Fibroblast of the aortic adventitia (primary cell): ENCODE results near the gene CA6. TPM values are rescaled to one million over a fixed set of nuclear protein-coding genes. Genes with fewer than 3 reads are reported as not detected.

ENCODE experiments used
- DNase-seq: peaks from one replicate; pipeline ENCODE4 v3.0.0-alpha.2; 2010; ENCODE audit warnings: low read depth
- H3K4me3 ChIP-seq: 2 replicates; pipeline ENCODE4 v1.5.1; 2011; ENCODE audit warnings: low read depth, mild to moderate bottlenecking, control low read depth, low read length, moderate library complexity
- total RNA-seq: library from RNA; depleted of rRNA; stranded (reverse); fragments of >200 nt; gene quantifications from 2 replicates; pipeline ENCODE4 v1.2.3, GENCODE V29; 2012; ENCODE audit warnings: low replicate concordance
- TF ChIP-seq, protein P1 (sequence below): IDR thresholded peaks from 2 replicates; pipeline ENCODE4 v1.5.1; 2011; ENCODE audit warnings: mild to moderate bottlenecking, low read length, control low read depth, inconsistent platforms; ENCODE audit not compliant: insufficient read depth

The CA6 gene
- total RNA-seq, 1 donor, result not detected

DNA sequence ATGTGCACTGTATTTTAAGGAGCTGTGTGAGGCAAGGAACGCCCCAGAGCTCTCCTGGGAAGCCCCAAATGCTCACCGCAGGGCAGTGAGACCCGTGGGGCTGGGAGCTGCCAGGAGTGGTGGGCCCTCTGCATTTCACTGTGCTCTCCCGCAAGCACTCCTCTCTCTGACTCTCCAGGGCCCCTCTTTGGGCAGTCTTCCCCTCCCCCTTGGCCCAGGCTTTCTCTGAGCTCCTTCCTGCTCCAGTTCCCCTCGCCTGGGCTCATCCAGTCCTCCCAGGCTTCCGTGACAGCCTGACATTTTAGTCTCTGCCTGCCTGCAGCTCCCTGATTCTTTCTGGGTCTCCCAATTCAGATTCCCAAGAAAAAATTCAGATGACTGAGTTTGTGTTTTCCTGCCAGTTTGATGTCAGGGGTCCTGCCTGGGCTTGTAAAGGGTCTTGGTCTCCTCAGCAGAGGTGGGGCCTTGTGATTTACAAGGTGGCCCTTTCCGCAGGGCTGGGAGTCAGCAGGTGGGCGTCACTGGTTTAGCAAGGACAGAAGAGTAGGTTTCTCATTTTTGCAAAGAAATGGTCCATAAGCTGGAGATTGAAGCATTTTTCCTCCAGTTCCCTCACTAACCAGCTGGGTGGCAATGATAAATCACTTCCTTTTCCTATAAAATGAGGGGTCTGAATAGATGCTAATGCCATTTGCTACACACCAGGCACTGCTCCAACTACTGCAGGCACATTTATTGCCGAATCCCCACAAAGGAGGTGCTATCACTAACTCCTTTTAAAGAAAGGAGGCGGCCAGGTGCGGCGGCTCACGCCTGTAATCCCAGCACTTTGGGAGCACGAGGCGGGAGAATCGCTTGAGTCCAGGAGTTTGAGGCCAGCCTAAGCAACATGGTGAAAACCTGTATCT is 1.9 kb upstream of the CA6 start:
- no peak for DNase-seq
- TF ChIP-seq, protein P1, sequence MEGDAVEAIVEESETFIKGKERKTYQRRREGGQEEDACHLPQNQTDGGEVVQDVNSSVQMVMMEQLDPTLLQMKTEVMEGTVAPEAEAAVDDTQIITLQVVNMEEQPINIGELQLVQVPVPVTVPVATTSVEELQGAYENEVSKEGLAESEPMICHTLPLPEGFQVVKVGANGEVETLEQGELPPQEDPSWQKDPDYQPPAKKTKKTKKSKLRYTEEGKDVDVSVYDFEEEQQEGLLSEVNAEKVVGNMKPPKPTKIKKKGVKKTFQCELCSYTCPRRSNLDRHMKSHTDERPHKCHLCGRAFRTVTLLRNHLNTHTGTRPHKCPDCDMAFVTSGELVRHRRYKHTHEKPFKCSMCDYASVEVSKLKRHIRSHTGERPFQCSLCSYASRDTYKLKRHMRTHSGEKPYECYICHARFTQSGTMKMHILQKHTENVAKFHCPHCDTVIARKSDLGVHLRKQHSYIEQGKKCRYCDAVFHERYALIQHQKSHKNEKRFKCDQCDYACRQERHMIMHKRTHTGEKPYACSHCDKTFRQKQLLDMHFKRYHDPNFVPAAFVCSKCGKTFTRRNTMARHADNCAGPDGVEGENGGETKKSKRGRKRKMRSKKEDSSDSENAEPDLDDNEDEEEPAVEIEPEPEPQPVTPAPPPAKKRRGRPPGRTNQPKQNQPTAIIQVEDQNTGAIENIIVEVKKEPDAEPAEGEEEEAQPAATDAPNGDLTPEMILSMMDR, result no peak
- H3K4me3 ChIP-seq, result no peak overlapping the region

DNA sequence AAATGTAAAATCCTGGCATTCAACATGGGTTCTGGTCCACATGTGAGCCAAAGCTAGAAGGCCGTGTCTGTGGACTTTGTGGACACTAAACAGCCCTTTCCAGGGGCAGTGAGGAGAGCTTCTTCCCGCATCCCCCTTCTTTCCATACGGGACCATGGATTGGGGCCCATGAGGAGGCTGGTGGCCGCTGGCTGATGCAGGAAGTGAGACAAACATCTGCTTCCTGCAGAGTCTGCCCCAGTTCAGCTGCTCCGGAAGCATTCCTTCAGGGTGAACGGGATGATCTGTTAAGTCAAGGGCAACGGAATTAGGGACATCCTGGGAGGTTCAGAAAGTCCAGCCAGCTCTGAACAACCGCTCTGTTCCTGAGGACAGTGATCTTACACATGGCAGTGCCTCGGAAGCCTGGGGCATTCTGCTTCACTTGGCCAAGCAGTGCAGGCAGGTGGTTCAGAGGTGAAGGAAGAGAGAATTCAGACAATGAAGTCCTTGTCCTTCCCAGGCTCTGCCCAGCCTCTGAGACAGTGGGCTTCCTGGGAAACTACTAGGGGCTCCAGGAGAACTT is 1.5 kb downstream of the CA6 start:
- no peak overlapping the region for H3K4me3 ChIP-seq
- no peak for DNase-seq
- TF ChIP-seq, protein P1, result no peak

DNA sequence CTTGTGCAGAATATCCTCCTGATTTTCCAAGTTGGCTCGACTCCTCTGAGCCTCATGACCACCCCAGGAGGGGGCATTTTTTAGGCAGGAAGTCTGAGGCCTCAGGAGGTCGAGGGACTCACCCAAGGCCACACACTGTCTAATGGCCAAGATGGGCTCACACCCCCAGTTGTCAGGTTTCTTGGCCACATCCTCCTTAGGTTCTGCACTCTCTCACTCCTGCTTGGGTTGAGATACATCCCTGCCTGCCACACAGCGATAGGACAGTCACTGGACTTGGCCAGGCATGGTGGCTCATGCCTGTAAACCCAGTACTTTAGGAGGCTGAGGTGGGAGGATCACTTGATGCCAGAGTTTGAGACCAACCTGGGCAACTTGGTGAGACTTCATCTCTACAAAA is 4.6 kb downstream of the CA6 start:
- H3K4me3 ChIP-seq, result no peak overlapping the region
- no peak for DNase-seq
- TF ChIP-seq, protein P1, result no peak

DNA sequence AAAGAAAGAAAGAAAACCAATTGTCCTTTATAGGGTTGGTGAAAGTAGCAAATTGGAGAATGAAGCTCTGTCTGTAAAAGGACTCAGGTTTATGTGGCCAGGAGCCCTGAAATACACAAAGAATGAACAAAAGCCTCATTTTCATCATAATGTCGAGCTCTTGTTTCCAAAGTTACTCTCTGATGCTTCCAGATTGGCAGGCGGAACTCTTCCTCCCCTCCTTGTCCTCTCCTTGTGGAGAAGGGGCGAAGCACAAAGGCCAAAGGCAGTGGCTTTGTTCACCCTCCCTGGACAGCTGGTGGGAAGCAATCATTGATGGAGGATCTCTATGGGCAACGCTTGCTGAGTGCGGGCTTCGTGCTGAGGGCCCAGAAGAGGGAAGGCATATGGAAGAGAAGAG is 5.6 kb downstream of the CA6 start:
- no peak for DNase-seq
- H3K4me3 ChIP-seq, result no peak overlapping the region
- TF ChIP-seq, protein P1, result no peak

DNA sequence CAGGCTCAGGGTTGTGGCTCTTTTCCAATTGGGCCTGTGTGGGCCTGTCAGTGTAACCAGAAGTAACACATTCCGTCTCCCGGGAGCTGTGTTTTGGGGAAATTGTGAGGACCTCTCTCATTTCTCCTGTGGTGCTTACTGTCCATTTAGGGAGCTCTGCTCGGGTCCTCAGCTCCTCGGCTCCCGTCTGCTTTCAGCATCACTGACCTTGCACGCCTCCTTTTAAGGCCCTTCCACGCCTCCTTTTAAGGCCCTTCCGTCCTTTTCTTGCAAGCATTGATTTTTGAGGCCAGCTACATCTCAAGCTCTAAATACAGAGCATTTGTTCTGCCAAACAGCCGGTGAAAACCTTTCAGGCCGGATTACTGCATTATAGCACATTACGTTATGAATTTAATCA is 9.7 kb downstream of the CA6 start:
- TF ChIP-seq, protein P1, result no peak
- no peak overlapping the region for H3K4me3 ChIP-seq
- no peak for DNase-seq

DNA sequence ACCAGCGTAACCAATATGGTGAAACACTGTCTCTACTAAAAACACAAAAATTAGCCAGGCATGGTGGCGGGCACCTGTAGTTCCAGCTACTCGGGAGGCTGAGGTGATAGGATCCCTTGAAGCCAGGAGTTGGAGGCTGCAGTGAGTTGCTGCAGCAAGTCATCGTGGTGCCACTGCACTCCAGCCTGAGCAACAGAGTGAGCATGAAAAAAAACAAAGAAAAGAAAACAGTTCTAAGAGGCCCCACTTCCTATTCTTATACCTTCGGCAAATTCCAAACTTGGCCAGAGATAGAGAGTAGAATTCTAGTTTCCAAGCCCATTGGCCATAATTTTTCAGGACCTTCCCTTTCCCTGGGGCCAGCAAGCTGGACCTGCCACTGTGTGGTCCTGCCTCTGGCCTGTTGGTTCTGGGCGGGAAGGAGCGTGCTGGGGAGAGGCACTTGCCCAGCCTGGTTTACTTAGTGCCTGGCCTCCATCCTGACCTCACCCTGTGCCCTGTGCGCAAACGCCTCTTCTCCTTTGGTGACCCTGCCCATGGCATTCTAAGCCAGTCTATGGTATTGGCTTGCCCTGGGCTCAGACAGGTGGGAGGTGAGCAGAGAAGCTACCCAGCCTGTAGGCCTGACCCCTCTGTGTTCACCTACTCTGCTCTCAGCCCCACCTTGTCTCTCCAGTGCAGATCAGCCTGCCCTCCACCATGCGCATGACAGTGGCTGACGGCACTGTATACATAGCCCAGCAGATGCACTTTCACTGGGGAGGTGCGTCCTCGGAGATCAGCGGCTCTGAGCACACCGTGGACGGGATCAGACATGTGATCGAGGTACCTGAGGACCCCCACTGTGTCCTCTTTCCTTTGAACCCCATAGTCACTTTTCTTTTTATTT is 11.0 kb downstream of the CA6 start:
- DNase-seq, result no peak
- TF ChIP-seq, protein P1, result no peak
- H3K4me3 ChIP-seq, result no peak overlapping the region
